ENCODE data around the gene SLC5A10.

SLC5A10 gene

DNA sequence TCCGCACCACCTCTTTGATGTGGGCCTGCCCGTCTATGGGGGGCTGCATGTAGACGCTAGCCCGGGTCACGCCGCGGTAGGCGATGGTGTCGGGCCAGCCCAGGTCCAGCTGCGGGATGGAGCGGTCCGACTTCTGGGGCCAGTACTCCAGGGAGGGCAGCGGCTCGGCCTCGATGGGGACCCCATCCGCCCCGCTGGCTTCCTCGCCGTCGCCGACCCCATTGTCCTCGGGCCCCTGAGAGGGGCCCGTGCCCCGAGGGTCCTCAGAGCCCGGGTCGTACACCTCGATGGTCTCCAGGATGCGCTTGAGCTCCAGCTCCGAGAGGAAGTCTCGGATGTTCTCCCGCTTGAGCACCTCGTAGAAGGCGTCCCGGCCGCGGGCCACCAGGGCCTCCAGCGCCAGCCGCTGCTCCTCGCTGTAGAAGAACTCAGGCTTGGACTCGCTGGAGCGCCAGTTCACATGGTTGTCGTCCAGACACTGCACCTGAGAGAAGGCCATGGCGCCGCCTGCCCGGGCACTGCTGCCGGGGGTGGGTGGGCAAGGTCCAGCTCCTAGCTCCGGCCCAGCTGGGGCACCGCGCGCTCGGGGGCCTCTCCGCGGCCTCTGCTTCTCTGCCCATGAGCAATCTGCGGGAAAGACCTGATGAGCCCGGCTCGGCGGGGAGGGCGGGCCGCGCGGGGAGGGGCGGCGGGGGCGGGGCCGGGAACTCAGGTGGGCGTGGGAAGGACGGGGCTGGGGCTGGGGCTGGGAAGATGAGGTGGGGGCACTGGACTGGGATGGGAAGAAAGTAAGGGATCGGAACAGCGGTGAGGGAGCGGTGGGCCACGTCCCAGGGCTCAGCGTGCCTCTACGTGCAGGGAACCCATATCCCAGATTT is 51.8 kb downstream of the SLC5A10 start:
- TF ChIP-seq, protein P1, sequence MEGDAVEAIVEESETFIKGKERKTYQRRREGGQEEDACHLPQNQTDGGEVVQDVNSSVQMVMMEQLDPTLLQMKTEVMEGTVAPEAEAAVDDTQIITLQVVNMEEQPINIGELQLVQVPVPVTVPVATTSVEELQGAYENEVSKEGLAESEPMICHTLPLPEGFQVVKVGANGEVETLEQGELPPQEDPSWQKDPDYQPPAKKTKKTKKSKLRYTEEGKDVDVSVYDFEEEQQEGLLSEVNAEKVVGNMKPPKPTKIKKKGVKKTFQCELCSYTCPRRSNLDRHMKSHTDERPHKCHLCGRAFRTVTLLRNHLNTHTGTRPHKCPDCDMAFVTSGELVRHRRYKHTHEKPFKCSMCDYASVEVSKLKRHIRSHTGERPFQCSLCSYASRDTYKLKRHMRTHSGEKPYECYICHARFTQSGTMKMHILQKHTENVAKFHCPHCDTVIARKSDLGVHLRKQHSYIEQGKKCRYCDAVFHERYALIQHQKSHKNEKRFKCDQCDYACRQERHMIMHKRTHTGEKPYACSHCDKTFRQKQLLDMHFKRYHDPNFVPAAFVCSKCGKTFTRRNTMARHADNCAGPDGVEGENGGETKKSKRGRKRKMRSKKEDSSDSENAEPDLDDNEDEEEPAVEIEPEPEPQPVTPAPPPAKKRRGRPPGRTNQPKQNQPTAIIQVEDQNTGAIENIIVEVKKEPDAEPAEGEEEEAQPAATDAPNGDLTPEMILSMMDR (conservative IDR thresholded peaks at IDR 0.05) = no peak
- peak overlapping the region; percentile 66; the same call in 1 of the 2 replicates for H3K27ac ChIP-seq

DNA sequence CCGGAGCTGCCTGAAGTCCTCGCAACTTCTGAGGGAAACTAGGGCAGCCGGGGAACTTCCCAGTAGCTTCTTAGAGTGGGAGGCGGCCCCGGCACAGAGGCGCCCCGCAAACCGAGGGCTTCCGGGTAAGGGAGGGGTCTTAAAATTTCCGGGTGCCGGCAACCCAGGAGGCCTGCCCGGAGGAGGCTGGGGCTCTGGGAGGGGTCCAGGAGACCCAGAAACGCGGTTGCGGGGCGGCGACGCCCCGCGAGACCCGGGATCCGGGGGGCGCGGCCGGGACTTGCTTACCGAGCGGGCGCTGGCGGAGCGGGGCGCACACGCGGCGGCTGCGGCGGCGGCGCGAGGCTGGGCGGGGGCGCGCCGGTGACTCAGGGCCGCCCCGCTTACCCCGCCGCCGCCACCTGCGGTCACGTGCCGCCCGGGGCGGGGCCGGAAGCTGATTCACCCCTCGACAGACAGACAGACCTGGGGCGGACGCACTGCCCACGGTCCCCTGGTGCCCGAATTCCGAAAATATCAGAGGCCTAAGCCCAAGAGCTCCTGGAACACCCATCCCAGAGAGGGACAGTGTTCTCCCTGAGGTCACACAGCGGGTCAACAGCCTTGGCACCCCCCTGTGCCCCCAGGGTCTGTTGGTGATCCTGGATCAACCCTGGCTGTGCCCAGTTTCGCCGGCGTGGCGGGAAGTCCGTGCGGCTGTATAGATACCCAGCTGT is 52.6 kb downstream of the SLC5A10 start, which contains the start of gene FAM83G:
FAM83G (minus strand) TSS at position 344 of the 716 bp plus-strand sequence. CDS start 723 bp downstream, outside the sequence.
- TF ChIP-seq, protein P1 (conservative IDR thresholded peaks at IDR 0.05) = no peak

GRCh38 chr17:19005137-19005773 is 53.3 kb downstream of the SLC5A10 start:
- TF ChIP-seq, protein P1 (conservative IDR thresholded peaks at IDR 0.05) = no peak
- H3K27ac ChIP-seq = peak overlapping the region; percentile 66; the same call in 1 of the 2 replicates

More for the DNA sequence above, 52.6 kb downstream of the SLC5A10 start, which contains the start of gene FAM83G:
- H3K27ac ChIP-seq = peak within 1 kb of the TSS; percentile 66; the same call in 1 of the 2 replicates

DNA sequence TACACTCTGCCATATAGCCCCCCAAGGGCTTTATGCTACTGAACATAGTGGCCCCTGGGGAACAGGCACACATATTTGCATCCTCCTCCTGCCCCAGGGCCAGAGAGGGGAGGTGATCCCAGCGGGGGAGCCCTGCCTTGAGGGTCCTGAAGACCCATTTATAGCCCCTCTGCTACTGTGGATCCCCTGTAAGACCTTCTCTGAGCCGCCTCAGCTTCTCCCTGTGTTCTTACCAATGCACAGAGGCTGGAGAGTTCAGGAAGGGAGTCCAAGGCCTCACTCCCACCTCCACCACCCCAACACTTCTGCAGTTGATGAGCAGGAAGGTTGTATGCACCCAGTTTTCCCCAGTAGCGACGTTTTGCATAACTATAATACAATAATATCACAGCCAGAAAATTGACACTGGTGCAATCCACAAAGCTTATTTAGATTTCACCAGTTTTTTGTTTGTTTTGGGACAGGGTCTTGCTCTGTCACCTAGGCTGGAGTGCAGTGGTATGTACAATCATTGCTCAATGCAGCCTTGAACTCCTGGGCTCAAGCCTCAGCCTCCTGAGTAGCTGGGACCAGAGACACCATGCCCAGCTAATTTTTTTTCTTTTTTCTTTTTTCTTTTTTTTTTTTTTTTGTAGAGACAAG is 53.9 kb downstream of the SLC5A10 start:
- TF ChIP-seq, protein P1 (conservative IDR thresholded peaks at IDR 0.05) = no peak
- H3K27ac ChIP-seq = no peak overlapping the region

DNA sequence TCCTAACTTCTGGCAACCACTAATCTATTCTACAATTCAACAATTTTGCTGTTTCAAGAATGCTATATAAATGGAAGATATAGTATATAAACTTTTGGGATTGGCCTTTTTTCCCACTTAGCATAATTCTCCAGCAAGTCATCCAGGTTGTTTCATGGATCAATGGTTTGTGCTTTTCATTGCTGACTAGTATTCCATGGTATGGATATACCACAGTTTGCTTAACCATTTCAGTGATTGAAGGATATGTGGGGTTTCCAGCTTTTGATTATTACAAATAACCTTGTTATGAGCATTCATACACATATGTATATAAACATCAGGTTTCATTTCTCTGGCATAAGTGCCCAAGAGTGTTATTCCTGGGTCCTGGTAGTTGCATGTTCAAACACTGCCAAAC is 54.7 kb downstream of the SLC5A10 start:
- TF ChIP-seq, protein P1 (conservative IDR thresholded peaks at IDR 0.05) = no peak

GRCh38 chr17:19009970-19010369 is 58.0 kb downstream of the SLC5A10 start:
- no peak overlapping the region for H3K27ac ChIP-seq
- TF ChIP-seq, protein P1 (conservative IDR thresholded peaks at IDR 0.05) = no peak

More for the DNA sequence above, 54.7 kb downstream of the SLC5A10 start:
- H3K27ac ChIP-seq = no peak overlapping the region
